HTR-8/SVneo (cell line): Measurements from ENCODE around the gene TBCD.
A peak's percentile ranks its signal among the peaks of the same experiment; 100 is the strongest.

Experiments used
- DNase-seq: peaks from one replicate; pipeline ENCODE4 v3.0.0; 2011; ENCODE audit warnings: low spot score, mixed read lengths; ENCODE audit not compliant: insufficient read length
- FAIRE-seq: peaks from 2 replicates; lab custom pipeline; 2011; peaks lifted over from hg19 to GRCh38; lab: Jason Lieb, UNC

TBCD gene

DNA sequence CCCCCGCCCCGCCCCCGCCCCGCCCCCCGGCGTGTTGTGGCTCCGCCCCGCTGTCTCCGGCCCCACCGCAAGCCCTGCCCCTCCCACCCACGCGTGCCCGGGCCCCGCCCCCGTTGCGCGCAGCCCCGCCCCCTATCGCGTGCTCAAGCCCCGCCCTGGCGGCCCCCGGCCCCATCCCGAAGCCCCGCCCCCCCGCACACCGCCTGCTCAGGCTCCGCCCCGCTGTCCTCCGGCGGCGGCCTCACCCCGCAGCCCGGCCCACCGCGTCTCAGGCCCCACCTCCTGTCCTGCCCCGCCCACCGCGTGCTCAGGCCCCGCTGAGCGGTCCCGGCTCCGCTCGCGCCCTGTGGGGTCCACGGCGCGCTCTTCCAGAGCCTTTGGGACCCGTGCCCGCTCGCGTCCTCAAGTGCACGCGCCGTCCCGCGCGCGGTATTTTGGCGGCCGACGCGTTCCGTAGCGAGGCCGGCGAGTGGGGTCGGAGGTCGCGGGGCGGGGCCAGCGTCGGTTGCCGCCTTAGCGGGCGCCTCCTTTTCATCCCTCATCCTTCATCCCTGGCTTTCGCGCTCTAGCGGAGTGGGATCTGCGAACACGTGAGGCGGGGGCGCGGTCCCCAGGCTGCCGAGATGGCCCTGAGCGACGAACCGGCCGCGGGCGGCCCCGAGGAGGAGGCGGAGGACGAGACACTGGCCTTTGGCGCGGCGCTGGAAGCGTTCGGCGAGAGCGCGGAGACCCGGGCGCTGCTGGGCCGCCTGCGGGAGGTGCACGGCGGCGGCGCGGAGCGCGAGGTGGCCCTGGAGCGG, at the start of gene TBCD:
Gene TBCD (plus strand): TSS at position 495 of the 800 bp plus-strand sequence. CDS start 129 bp downstream, at position 624.
- DNase-seq (peak; percentile 83), FAIRE-seq (peak; percentile 33)

DNA sequence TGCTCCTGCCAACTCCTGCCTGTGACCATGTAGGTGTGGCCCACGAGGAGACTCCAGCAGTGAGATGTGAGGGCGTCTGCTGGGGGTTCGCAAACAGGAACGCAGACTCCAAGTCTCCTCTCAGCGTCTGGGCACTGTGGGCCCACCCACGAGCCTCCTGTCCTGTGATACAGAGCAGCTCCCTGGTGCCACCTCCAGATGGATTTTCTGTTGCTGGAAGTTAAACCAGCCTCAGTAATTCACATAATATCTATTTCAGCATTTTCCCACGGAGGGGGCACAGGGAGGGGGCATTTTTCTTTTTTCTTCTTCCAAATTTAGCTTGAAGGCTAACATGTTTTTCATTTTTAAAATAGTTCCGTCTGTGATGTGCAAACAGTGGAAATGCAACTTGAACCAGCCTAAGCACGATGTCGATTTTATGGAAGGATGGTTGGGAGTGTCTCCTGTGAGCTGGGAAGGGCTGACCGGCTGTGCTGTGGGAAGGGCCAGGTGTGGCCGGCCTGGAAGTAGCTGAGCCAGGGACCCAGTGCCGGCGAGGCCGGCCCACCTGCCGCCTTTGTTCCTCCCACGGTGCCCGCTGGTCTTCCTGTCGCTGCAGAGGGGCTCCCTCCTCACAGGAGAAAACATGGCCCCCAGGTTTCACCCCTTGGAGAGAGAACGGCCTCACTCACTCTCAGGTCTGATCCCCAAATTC, 49.5 kb upstream of the TBCD start:
- DNase-seq (no peak), FAIRE-seq (no peak)

DNA sequence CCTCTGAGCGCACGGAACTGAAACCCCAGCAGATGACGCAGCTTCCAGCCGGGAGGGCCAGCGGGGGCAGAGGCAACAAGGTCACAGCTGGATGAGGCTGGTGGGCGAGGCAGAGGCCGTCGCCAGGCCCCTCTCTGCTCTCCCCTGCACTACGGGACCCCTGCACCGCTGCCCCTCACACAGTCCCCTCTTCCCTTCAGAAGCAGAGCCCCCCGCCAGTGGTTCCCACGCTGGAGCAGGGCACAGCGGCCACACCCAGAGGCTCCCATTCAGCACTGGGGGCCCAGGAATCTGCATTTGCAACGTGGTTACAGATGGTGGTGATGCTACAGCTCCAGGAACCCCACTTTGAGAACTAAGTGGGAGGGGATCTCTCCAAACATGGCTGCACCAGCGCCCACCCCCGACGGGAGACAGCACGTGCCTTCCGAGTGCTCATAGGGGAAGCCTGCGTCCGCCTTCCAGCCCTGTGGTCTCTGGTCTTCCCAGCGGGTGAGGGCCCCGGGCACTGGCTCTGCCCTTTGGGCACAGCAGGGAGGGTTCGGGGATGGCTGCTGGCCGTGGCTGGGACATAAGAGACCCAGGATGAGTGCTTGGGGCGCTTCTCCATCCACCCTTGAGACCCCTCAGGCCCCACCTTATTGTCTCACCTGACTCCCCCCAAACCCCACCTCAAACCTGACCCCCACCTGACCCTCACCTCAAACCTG, 48.7 kb upstream of the TBCD start:
- FAIRE-seq (no peak), DNase-seq (no peak)

DNA sequence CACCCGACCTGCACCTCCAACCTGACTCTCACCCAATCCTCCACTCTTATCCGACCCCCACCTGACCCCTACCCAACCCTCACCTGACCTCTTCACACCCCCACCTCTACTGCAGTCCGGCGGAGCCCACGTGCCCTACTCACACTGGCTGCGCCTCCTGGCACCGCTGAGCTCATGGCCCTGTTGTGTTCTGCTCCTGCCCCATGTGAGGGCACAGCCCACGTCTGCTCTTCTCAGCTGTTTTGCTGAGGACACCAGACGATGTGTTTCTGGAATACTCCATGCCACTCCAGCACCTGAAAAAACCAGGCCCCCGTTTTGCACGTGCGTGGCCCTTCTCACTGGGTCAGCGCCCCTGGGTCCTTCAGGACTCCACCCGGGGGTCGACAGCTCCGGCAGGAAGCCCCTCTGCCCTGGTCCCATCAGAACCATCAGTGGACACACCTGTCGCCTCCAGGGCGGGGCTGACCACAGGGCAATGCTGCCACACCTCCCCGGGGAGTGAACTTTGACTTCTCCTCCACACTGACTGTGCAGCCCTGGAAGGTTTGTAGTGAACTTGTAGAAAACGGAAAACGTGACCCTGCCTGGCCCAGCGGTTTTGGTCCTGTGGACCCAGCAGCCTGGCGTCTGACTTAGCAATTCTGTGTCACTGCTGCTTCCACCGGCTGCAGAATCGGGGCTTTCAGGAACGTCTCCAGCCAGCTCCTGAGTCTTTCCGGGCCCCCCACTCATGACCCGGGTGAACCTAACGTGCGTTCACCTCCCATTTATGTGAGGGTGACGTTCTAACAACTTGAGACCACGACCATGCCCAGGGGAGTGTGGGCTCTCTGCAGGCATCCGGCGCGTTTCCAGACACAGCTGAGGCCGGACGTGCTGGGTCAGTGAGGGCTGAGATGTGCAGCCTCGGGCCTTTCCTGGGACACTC, 47.7 kb upstream of the TBCD start:
- FAIRE-seq: no peak
- DNase-seq: no peak

DNA sequence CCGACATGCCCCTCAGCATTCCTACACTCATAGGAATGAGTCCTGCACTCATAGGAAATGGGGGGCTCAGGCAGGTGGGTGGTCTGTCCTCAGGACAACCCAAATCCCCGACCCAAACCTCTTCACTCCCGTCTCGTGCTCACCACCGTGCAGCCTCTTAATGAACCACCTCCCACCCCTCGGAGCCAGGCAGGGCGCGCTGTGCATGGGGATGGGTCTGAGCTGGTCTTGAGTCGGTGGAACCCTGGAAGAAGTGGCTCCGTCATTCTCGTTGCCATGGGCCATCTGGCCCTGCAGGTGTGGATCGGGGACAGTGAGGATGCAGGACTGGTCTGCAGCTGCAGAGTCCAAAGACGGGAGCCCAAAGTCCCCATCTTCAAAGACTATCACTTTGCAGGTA, 47.0 kb upstream of the TBCD start:
- DNase-seq (no peak), FAIRE-seq (no peak)

DNA sequence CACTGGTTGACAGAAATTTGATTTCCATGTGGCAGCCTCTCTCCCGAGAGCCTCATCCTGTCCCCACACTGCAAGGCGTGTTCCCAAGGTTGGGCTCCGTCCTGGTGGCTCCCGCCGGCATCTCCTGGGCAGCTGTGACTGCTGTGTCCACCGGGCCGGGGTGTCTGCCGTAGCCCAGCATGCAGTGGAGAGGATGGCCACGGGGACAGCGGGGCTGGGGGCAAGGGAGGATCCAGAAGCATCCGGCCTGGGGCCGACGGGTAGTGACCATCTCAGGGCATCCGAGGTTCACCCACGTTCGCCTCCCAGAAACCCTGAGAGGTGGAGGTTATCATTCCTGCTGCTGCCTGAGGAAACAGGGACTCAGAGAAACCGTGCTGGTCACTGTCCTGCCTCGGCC, 46.1 kb upstream of the TBCD start:
- DNase-seq (no peak), FAIRE-seq (no peak)

DNA sequence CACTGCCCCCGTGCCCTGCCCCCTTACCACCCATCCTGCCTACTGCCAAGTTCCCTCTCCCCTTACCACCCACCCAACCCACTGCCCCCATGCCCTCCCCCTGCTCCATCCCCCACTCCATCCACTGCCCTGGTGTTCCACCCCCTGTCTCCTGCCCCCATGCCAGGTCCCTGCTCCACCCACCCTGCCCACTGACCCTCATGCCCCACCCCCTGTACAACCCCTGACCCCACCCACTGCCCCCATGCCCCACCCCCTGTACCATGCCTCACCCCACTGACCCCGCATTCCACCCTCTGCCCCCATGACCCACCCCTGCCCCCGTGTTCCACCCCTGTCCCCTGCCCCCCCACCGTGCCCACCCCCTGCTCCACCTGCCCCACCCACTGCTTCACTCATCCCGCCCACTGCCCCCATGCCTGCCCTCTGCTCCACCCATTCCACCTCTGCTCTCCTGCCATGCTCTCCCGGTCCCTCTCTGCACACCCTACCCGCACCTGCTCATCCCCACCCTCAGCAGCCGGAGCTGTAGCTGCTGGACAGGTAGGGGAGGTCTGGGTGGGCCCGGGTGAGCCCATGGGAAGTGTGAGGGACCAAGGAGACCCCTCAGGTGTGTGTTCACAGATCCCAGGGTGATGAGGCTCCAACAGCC, 42.7 kb upstream of the TBCD start:
- FAIRE-seq (no peak), DNase-seq (no peak)

DNA sequence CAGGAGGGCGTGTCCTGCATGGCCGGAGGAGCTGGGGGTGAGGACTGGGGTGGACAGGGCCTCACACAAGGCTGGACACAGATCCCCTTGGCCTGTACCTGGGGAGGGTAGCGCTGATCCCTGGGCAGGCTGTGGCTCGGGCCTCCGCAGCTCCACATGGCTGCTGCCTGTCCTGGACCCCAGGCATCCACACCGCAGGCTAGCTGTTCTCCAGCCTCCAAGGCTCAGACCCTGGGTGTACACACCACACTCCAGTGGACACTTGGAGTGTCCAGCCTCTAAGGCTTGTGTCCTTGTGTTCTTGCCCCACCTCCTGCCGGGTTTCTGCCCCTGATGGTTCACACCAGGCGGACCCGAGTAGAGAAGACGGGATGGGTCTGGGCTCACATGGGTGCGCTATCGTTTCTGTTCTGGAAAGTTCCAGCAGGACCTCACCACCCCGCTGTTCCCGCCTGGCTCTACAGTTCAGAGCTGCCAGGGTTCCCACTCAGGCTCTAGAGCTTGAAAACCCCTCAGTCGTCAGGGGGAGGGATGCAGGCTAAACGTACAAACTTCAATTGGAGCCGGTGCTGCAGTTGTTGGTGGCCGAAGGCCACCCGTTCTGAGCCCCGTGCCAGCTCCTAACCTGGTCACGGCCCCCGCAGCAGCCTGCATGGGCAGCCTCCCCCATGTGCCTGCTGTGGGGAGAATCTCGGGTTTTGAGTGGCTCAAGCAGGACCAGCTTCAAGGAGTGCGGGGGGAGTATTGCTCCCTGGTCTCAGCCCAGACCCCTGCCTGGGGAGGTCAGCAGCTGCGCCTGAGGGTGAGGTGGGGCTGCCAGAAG, 42.0 kb upstream of the TBCD start:
- FAIRE-seq (no peak), DNase-seq (no peak)

DNA sequence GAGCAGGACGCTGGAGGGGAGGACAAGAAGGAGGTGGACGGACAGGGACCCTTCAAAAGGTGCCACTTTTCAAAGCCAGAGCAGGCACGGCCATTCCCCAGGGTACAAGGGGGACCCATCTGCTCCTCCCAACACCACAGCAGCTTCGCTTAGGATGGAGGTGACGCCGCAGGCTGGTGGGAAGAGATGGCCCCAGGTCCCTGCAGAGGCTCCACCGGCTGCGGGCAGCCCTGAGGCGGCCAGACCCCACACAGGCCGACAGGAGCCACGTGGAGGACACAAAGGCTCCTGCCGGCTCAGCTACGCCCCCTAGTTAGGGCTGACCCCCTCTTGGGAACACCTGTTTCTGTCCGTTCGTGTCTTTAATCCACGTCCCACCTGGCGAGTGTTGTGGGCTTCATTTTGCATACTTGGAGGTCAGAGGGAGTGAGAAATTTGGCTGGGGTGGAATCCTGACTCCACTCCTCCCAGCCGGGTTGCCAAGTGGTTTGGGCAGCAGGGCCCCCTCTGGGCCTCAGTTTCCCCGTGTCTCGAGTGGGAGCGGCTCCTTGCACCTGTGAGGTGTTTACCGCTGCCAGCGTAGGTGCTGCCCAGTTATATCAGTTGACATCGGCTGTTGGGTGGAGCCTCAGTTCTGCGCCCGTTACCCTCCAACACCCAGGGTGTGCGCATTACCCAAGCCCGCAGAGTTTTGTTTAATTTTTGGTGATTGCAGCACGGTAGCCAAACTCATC, 41.2 kb upstream of the TBCD start:
- DNase-seq: no peak
- FAIRE-seq: no peak

DNA sequence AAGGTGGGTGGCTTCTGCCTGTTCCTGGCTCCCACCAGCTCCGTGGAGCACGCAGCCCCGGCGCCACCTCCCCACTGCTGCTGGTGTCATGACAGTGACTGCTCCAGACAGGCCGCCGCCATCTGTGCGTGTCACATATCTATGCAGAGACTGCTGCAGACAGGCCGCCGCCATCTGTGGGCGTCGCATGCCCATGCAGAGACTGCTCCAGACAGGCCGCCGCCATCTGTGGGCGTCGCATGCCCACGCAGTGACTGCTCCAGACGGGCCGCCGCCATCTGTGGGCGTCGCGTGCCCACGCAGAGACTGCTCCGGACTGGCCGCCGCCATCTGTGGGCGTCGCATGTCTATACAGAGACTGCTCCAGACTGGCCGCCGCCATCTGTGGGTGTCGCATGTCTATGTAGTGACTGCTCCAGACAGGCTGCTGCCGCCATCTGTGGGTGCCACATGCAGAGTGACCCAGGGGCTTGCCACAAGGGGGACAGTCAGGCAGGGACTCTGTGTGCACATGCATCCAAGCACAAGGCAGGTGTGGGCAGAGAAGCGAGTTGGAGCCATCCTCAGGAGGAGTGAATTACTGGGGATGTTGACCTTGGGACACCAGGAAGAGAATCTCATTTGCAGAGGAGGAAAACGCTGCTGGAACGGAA, 38.7 kb upstream of the TBCD start:
- no peak for FAIRE-seq

DNA sequence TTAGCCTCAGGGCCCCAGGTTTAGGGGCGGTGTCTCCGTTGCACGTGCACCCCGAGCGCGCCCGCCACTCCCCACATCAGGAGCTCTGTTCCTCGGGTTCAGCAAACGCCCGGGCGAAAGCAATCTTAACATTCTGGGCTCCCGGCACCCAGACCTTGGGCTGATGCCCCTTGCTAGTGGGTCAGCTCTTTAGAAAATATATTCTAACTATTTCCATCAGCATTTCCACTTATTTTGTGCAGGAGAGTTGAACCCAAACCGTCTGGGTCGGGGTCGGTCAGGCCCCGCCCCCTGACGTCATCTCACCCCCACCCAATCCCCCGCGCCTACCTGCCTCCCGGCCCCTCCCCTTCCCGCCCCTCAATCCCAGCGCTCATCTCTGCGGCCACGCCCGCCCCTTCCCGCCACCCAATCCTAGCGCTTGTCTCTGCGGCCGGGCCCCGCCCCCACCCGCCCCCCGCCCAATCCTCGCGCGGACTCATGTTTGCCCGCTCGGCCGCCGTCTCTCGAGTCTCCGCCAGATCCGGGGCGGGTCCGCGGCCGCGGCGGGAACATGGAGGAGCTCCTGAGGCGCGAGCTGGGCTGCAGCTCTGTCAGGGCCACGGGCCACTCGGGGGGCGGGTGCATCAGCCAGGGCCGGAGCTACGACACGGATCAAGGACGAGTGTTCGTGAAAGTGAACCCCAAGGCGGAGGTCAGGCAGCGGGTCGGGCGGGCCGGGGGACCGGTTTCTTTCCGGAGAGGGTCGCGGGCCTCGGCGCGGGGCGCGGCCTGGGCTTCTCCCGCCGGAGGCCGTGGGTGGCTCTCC, 35.5 kb upstream of the TBCD start, which contains the start of gene FN3KRP:
Gene FN3KRP (plus strand): TSS at position 504 of the 808 bp plus-strand sequence. CDS start 50 bp downstream, at position 554.
- FAIRE-seq (peak; percentile 87), DNase-seq (peak; percentile 94)

More for the DNA sequence above, 38.7 kb upstream of the TBCD start:
- no peak for DNase-seq

DNA sequence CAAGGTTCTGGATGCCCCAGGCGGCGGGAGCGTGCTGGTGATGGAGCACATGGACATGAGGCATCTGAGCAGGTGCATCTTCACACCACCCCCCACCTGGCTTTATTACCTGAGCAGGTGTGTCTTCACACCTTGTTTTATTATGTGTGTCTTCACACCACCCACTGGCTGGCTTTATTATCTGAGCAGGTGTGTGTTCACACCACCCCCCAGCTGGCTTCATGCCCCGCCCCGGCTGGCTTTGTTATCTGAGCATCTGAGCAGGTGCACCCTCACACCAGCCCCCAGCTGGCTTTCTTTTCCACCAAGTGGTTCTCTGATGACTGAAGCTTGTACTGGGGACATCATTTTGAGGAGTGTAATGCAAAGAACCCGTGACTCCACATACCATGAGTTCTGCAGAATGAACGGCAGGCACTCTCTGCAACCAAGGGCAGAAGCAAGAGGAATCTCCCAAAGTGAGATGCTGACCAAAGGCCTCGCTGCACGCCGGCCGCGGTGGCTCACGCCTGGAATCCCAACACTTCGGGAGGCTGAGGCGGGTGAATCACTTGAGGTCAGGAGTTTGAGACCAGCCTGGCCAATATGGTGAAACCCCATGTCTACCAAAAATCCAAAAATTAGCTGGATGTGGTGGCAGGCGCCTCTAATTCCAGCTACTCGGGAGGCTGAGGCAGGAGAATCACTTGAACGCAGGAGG, 32.7 kb upstream of the TBCD start:
- DNase-seq: no peak
- no peak for FAIRE-seq

DNA sequence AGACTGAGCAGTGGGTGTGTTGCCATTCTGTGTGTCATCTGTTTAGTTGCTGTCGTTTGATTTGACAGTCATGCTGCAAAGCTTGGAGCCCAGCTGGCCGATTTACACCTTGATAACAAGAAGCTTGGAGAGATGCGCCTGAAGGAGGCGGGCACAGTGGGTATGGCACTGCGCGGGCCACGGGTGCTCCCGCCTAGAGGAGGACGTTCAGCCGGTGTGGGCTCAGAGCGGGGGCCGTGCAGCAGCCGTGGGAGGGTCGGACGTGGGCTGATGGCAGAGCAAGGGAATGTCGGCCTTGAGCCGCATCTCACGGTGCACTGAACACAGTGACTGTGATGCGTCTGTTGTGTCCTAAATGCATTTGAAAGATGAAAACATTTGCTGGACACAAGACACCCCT, 31.7 kb upstream of the TBCD start:
- FAIRE-seq (no peak), DNase-seq (no peak)

DNA sequence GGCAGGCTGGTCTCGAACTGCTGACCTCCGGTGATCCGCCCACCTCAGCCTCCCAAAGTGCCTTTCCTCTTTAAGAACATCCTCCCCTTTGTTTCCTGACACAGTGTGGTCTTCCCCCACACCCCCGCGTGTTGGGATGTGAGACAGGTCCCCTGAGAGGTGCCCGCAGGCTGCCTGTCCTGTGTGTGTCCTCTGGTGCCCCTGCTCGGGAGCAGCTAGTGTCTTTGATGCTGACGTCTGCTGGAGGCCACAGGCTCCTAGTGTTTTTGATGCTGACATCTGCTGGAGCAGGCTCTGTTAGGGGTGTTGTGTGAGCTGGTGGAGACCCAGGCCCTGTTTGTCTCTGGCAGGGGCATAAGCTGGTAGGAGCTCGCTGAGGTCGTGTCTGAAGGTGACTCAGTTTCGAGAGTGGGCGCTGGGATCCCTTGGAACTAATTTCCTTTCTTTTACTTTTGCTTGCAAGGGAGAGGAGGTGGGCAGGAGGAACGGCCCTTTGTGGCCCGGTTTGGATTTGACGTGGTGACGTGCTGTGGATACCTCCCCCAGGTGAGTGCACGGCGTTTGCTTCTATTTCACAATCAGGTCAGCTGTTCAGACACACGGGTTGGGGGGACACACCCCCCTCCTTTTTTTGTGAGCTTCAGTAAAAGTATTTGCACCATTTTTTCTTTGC, 29.4 kb upstream of the TBCD start:
- no peak for DNase-seq
- FAIRE-seq: no peak

DNA sequence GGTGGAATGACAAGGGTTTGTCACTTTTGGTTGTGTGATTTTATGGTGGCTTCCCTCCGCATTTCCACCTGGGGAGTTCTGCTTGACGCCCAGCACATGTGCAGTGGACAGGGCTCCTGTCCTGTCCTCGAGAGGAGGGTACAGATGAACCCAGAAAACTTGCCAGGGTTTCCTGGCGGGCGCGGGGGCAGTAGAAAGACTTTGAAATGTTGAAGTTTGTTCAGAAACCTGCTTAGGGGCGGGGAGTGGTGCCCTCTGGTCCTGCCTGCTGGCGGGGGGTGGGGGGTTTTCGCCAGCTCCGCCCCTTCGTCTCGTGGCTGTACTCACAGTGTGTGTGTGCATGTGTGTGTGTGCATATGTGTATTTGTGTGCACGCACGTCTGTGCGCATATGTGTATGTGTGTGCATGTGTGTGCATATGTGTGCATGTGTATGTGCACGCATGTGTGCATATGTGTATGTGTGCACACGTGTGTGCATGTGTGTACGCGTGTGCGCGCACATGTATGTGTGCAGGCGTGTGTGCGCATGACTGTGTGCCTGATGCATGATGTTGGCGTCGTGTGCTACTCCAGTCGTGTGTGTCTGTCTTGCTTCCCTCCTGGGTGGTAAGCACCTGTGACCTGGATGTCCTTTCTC, 28.6 kb upstream of the TBCD start:
- peak; percentile 98 for FAIRE-seq
- DNase-seq: no peak
